HG02885 (cell line): ENCODE results near the gene MAB21L4.

Experiments used
- ATAC-seq: cut with Tn5 transposase; IDR thresholded peaks from one replicate; pipeline ENCODE4 v1.9.1; 2021; ENCODE audit warnings: mild to moderate bottlenecking; ENCODE audit not compliant: unreplicated experiment, poor library complexity

MAB21L4 gene

GRCh38 chr2:240895656-240896388 lies at the start of gene MAB21L4:
TSS of gene MAB21L4 (minus strand) at chr2:240896156. CDS start at chr2:240895997, 159 bp downstream.
- ATAC-seq: no peak

GRCh38 chr2:240936106-240936505 lies 40.1 kb upstream of the MAB21L4 start:
- ATAC-seq: no peak

GRCh38 chr2:240935103-240935876 lies 39.3 kb upstream of the MAB21L4 start:
- no peak for ATAC-seq

GRCh38 chr2:240934701-240935102 lies 38.7 kb upstream of the MAB21L4 start:
- no peak for ATAC-seq

GRCh38 chr2:240933966-240934700 lies 38.2 kb upstream of the MAB21L4 start:
- no peak for ATAC-seq

- no peak for ATAC-seq
Measured at GRCh38 chr2:240933048-240933965, 37.4 kb upstream of the MAB21L4 start.

- no peak for ATAC-seq
Measured at GRCh38 chr2:240932724-240933047, 36.7 kb upstream of the MAB21L4 start.

- no peak for ATAC-seq
Measured at GRCh38 chr2:240932001-240932723, 36.2 kb upstream of the MAB21L4 start.

GRCh38 chr2:240931319-240931949 lies 35.5 kb upstream of the MAB21L4 start:
- ATAC-seq: no peak

GRCh38 chr2:240930631-240931318 lies 34.8 kb upstream of the MAB21L4 start:
- ATAC-seq: no peak

- no peak for ATAC-seq
Measured at GRCh38 chr2:240930096-240930630, 34.2 kb upstream of the MAB21L4 start.

- ATAC-seq: no peak
Measured at GRCh38 chr2:240929364-240930095, 33.6 kb upstream of the MAB21L4 start.

GRCh38 chr2:240928476-240929363 lies 32.8 kb upstream of the MAB21L4 start:
- ATAC-seq: no peak

GRCh38 chr2:240927390-240927781 lies 31.4 kb upstream of the MAB21L4 start:
- ATAC-seq: no peak

GRCh38 chr2:240926516-240927389 lies 30.8 kb upstream of the MAB21L4 start:
- ATAC-seq: no peak
